Fibroblast of lung (primary cell): ENCODE measurements around the gene FZR1. TPM values are rescaled to one million over a fixed set of nuclear protein-coding genes. Genes with fewer than 3 reads are reported as not detected.

Experiments used
- DNase-seq, 2 donors: peaks; one replicate each; pipeline versions ENCODE4 v3.0.0 to v3.0.0-alpha.2; 2010; ENCODE audit warnings: low read depth in 2 of 2
- H2AFZ ChIP-seq: 2 replicates; pipeline ENCODE4 v1.5.1; 2012; ENCODE audit warnings: low read length, control low read depth, inconsistent platforms
- H3K27ac ChIP-seq: 2 replicates; pipeline ENCODE4 v1.5.1; 2011; ENCODE audit warnings: low read length, control low read depth; ENCODE audit not compliant: insufficient read depth
- H3K27me3 ChIP-seq: 2 replicates; pipeline ENCODE4 v1.5.1; 2011; ENCODE audit warnings: mild to moderate bottlenecking, low read length; ENCODE audit not compliant: control insufficient read depth, insufficient read depth
- H3K36me3 ChIP-seq: 2 replicates; pipeline ENCODE4 v1.5.1; 2011; ENCODE audit warnings: low read length; ENCODE audit not compliant: control insufficient read depth, insufficient read depth
- H3K4me1 ChIP-seq: 2 replicates; pipeline ENCODE4 v1.5.1; 2011; ENCODE audit warnings: low read length; ENCODE audit not compliant: control insufficient read depth, insufficient read depth; ENCODE audit errors: extremely low read depth
- H3K4me2 ChIP-seq: 2 replicates; pipeline ENCODE4 v1.5.1; 2011; ENCODE audit warnings: low read length, control low read depth; ENCODE audit not compliant: insufficient read depth; ENCODE audit errors: extremely low read depth
- H3K4me3 ChIP-seq, 4 experiments: fragments of 200-600 bp in 1 of 4; sonication (generic) in 1 of 4; replicated peaks in 1 of 4; 2 replicates each; pipeline ENCODE4 v1.5.1; 2011 to 2016; ENCODE audit warnings: low read length in 4 of 4, low read depth in 3 of 4, mild to moderate bottlenecking in 3 of 4, control low read depth in 2 of 4, inconsistent platforms in 1 of 4, mixed read lengths in 1 of 4; ENCODE audit not compliant: insufficient read depth in 1 of 4; ENCODE audit errors: control extremely low read depth in 1 of 4
- H3K79me2 ChIP-seq: 2 replicates; pipeline ENCODE4 v1.5.1; 2012; ENCODE audit warnings: mild to moderate bottlenecking, low read length, inconsistent platforms; ENCODE audit not compliant: control insufficient read depth, insufficient read depth
- H3K9ac ChIP-seq: 2 replicates; pipeline ENCODE4 v1.5.1; 2011; ENCODE audit warnings: mild to moderate bottlenecking, low read length, control low read depth; ENCODE audit not compliant: insufficient read depth
- H3K9me3 ChIP-seq: 2 replicates; pipeline ENCODE4 v1.5.1; 2012; ENCODE audit warnings: low read depth, low read length; ENCODE audit not compliant: control insufficient read depth, insufficient read depth
- H4K20me1 ChIP-seq: 2 replicates; pipeline ENCODE4 v1.5.1; 2011; ENCODE audit warnings: low read length; ENCODE audit not compliant: control insufficient read depth, insufficient read depth; ENCODE audit errors: extremely low read depth
- EZH2 ChIP-seq: IDR thresholded peaks from 2 replicates; pipeline ENCODE4 v1.5.1; 2012; ENCODE audit warnings: low read length, control low read depth, mild to moderate bottlenecking; ENCODE audit errors: missing control alignments
- polyA plus RNA-seq, 2 donors: library from polyadenylated mRNA; depleted of rRNA in 1 of 2; stranded (reverse) in 1 of 2; unstranded in 1 of 2; fragments of >200 nt; gene quantifications; 2 replicates each; pipeline ENCODE4 v1.2.1, GENCODE V29; 2011 to 2012; ENCODE audit warnings: missing spikeins in 1 of 2
- total RNA-seq: library from RNA; depleted of rRNA; stranded (reverse); fragments of >200 nt; gene quantifications from 2 replicates; pipeline ENCODE4 v1.2.1, GENCODE V29; 2014
- TF ChIP-seq, protein P1 (sequence below), 2 donors: IDR thresholded peaks in 1 of 2; conservative IDR thresholded peaks in 1 of 2; 1 replicate in 1 of 2; 2 replicates in 1 of 2; pipeline ENCODE4 v1.5.1; 2011 to 2012; ENCODE audit warnings: low read length in 2 of 2, control low read depth in 1 of 2, inconsistent platforms in 1 of 2, low read depth in 1 of 2, mild to moderate bottlenecking in 1 of 2

FZR1 gene
- total and polyA plus RNA-seq, 2 donors (not counting 1 experiment from before 2014, with no cell fraction given), result 15.0 to 38.0 TPM

DNA sequence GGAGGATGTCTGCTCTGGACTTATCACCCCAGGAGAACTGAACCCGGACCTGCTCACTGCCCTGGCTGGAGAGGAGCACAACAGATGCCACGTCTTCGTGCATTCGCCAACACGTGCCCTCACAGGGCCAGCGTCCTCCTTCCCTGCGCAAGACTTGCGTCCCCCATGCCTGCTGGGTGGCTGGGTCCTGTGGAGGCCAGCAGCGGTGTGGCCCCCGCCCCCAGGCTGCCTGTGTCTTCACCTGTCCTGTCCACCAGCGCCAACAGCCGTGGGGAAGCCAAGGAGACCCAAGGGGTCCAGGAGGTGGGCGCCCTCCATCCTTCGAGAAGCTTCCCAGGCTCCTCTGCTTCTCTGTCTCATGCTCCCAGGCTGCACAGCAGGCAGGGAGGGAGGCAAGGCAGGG is 29.5 kb downstream of the FZR1 start:
- Histone ChIP-seq H3K4me2 (no peak overlapping the region), H3K9ac (no peak overlapping the region), H2AFZ (no peak overlapping the region), H3K36me3 (peaks cover 37% of the 10 kb centered on the region), H3K27me3 (no peaks in the 10 kb centered on the region), H4K20me1 (no peaks in the 10 kb centered on the region), H3K27ac (no peak overlapping the region), H3K79me2 (no peaks in the 10 kb centered on the region), H3K4me1 (peaks cover 5% of the 10 kb centered on the region), H3K4me3 (no peak overlapping the region), H3K9me3 (no peaks in the 10 kb centered on the region)
- no peak for DNase-seq
- TF ChIP-seq, protein P1, sequence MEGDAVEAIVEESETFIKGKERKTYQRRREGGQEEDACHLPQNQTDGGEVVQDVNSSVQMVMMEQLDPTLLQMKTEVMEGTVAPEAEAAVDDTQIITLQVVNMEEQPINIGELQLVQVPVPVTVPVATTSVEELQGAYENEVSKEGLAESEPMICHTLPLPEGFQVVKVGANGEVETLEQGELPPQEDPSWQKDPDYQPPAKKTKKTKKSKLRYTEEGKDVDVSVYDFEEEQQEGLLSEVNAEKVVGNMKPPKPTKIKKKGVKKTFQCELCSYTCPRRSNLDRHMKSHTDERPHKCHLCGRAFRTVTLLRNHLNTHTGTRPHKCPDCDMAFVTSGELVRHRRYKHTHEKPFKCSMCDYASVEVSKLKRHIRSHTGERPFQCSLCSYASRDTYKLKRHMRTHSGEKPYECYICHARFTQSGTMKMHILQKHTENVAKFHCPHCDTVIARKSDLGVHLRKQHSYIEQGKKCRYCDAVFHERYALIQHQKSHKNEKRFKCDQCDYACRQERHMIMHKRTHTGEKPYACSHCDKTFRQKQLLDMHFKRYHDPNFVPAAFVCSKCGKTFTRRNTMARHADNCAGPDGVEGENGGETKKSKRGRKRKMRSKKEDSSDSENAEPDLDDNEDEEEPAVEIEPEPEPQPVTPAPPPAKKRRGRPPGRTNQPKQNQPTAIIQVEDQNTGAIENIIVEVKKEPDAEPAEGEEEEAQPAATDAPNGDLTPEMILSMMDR (conservative IDR thresholded peaks at IDR 0.05 in 1 of 2, IDR thresholded peaks at IDR 0.05 in 1 of 2; ENCODE audit: low read depth in 1 of 2, low read length in 2 of 2), result no peak
- no peak for TF ChIP-seq EZH2

DNA sequence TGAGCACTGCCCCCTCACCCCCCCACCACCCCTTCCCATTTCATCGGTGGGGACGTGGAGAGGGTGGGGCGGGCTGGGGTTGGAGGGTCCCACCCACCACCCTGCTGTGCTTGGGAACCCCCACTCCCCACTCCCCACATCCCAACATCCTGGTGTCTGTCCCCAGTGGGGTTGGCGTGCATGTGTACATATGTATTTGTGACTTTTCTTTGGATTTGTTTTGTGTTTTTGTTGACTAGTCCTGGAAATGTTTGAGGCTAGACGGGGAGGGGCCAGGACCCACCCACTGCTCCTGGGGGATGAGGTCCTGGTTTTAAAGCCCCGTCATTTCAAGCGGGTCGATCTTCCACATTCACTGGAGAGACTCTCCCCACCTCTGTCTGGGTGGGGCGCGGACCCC is 29.9 kb downstream of the FZR1 start:
- Histone ChIP-seq H3K27me3 (no peaks in the 10 kb centered on the region), H3K27ac (no peak overlapping the region), H3K9ac (no peak overlapping the region), H3K36me3 (peaks cover 35% of the 10 kb centered on the region), H3K4me2 (no peak overlapping the region), H3K4me1 (peaks cover 5% of the 10 kb centered on the region), H4K20me1 (no peaks in the 10 kb centered on the region), H2AFZ (no peak overlapping the region), H3K4me3 (no peak overlapping the region), H3K9me3 (no peaks in the 10 kb centered on the region), H3K79me2 (no peaks in the 10 kb centered on the region)
- no peak for DNase-seq
- TF ChIP-seq, protein P1 (conservative IDR thresholded peaks at IDR 0.05 in 1 of 2, IDR thresholded peaks at IDR 0.05 in 1 of 2; ENCODE audit: low read depth in 1 of 2, low read length in 2 of 2), result no peak
- TF ChIP-seq EZH2, result no peak

DNA sequence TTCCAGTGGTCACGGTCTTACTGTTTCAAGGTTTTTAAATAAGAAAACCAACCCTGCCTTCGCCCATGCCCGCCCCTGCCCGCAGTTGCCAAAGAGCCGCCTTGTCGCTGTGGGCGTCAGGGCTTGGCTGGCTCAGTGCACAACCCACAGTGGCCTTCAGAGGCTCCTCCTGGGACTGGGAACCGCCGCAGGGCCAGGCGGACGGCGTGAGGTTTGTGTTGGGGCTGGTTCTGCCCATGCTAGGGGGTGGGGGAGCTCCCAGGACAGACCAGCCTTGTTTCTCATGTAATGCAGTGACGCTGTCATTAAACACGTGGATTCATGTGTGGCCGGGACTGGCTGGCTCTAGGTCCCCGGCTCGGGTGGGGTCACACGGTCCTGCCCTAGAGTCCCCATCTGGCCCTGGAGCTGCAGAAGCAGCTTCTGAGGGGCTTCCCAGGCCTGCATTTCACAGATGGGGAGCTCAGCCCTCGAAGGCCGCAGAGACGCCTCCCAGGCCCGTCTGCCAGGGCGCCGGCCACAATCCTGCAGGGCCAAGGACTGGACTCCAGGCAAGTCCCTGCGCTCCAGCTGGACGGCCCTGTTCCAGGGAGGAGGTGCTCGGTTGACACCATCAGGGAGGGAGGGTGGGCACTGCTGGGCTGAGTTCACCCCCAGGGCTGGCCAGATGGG is 30.5 kb downstream of the FZR1 start:
- peaks cover 33% of the 10 kb centered on the region for H3K36me3 ChIP-seq
- H3K4me2 ChIP-seq, result no peak overlapping the region
- no peak for DNase-seq

More for the DNA sequence above, 30.5 kb downstream of the FZR1 start:
- Histone ChIP-seq H4K20me1 (no peaks in the 10 kb centered on the region), H3K9ac (no peak overlapping the region), H3K27ac (no peak overlapping the region), H3K9me3 (no peaks in the 10 kb centered on the region), H2AFZ (no peak overlapping the region), H3K4me1 (peaks cover 5% of the 10 kb centered on the region), H3K4me3 (no peak overlapping the region), H3K79me2 (no peaks in the 10 kb centered on the region), H3K27me3 (no peaks in the 10 kb centered on the region)
- no peak for TF ChIP-seq EZH2
